BJ (cell line): ENCODE data around the gene ZPBP2. TPM values are rescaled to one million over a fixed set of nuclear protein-coding genes. Genes with fewer than 3 reads are reported as not detected.

Experiments used
- CTCF ChIA-PET: fragments of 350-600 bp; formaldehyde crosslinking; extraction: SDS; loops from one replicate; lab custom pipeline; 2021; ENCODE audit warnings: antibody characterized with exemption, inconsistent platforms; lab: Yijun Ruan, JAX
- POLR2A ChIA-PET: fragments of 300-600 bp; sonication (Branson Sonifier 250); formaldehyde crosslinking; extraction: SDS; loops from one replicate; lab custom pipeline; 2021; ENCODE audit warnings: antibody characterized with exemption; lab: Charles Lee
- DNase-seq: peaks from one replicate; pipeline ENCODE4 v3.0.0-alpha.2; 2011; ENCODE audit warnings: low read depth
- H3K27me3 ChIP-seq: 2 replicates; pipeline ENCODE4 v1.6.0; 2011; ENCODE audit warnings: low read length; ENCODE audit not compliant: control insufficient read depth, insufficient read depth
- H3K36me3 ChIP-seq: 2 replicates; pipeline ENCODE4 v1.5.1; 2011; ENCODE audit warnings: low read length; ENCODE audit not compliant: control insufficient read depth, insufficient read depth
- H3K4me3 ChIP-seq: 2 replicates; pipeline ENCODE4 v1.5.1; 2011; ENCODE audit warnings: low read depth, mild to moderate bottlenecking, control low read depth, low read length
- polyA plus RNA-seq: library from polyadenylated mRNA; depleted of rRNA; stranded (reverse); fragments of >200 nt; gene quantifications from 2 replicates; pipeline ENCODE4 v1.2.3, GENCODE V29; 2011
- TF ChIP-seq, protein P1 (sequence below): IDR thresholded peaks from 2 replicates; pipeline ENCODE4 v1.5.1; 2011; ENCODE audit warnings: low read depth, mild to moderate bottlenecking, control low read depth, inconsistent platforms, low read length, moderate library complexity; ENCODE audit not compliant: insufficient read depth

The ZPBP2 gene
- polyA plus RNA-seq, 1 experiment = not detected

DNA sequence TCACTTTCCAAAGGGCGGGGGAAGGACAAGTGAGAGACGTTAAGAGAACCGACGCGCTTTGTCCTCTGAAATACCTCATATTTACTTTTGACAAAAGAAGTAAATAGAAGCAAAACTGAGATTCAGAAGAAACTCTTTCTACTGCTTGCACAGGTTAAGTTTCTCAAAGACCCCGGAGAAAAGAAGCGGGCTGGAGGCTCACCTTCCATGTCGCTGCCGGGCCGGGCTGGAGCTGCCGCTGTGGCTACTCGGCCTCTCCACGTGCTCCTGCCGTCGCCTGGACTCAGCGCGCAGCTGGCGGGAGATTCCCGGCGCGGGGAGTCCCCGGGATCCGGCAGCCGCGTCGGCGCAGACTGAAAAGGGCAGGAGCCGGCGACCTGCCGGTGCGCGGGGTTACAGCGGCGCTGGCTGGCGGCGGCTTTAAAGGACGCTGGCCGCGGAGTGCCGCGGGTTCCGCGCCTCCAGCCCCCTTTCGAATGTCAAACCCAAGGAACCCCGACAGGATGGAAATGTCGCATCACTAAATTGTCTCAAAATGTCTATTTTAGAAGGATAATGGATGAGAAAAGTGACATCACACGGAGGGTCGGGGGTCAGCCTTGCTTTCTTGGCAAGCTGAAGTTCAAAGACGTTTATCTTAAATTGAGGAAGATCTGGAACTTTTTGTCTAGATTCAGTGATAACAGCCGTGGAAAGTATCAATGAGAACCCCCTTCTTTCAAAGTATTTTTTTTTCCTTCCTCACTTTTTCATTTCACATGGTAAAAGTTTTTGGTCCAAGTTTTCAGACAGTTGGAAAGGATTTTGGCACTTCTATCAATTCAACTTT lies 3.9 kb upstream of the ZPBP2 start, which contains the start of gene IKZF3:
Gene IKZF3 (minus strand): TSS at position 395 of the 829 bp plus-strand sequence. CDS start 186 bp downstream, at position 209.
- ChIA-PET CTCF (interaction anchor here (0.6 kb wide), 1 partner anchor 116 kb away, joined by 3 read pairs; the partner anchor contains the start of gene PSMD3), POLR2A (no interaction called here)
- H3K27me3 ChIP-seq = peaks cover 39% of the 10 kb centered on the region
- no peak for DNase-seq
- H3K36me3 ChIP-seq = no peaks in the 10 kb centered on the region
- TF ChIP-seq, protein P1, sequence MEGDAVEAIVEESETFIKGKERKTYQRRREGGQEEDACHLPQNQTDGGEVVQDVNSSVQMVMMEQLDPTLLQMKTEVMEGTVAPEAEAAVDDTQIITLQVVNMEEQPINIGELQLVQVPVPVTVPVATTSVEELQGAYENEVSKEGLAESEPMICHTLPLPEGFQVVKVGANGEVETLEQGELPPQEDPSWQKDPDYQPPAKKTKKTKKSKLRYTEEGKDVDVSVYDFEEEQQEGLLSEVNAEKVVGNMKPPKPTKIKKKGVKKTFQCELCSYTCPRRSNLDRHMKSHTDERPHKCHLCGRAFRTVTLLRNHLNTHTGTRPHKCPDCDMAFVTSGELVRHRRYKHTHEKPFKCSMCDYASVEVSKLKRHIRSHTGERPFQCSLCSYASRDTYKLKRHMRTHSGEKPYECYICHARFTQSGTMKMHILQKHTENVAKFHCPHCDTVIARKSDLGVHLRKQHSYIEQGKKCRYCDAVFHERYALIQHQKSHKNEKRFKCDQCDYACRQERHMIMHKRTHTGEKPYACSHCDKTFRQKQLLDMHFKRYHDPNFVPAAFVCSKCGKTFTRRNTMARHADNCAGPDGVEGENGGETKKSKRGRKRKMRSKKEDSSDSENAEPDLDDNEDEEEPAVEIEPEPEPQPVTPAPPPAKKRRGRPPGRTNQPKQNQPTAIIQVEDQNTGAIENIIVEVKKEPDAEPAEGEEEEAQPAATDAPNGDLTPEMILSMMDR = no peak
- no peak within 1 kb of the TSS for H3K4me3 ChIP-seq

DNA sequence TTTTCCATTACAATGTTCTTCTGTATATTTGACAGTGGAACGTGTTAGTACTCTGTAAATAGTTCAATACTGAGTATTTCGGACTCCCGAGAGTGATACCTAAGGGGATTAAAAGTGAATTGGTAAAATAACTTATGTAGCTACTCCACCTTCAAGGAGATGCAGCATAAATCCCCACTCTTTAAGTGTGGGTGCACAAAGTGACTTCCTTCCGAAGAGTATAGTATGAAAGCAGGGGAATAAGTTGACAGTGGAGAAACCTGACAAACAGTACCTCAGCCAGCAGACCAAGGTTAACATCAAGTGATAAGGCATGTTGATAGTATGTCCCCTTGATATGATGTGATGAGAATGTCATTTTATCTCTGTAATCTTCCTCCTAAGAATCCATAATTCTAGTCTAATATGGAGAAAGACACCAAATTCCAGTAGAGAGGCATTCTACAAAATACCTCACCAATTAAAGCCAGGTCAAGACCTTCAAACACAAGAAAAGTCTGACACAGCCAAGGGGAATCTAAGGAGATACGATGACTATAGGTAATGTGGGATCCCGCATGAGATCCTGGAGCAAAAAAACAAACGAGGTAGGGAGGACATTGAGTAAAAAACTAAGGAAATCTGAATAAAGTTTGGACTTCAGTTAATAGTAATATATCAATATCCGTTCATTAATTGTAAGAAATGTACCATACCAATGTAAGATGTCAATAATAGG lies 1.8 kb upstream of the ZPBP2 start:
- Histone ChIP-seq H3K27me3 (peaks cover 33% of the 10 kb centered on the region), H3K36me3 (no peaks in the 10 kb centered on the region), H3K4me3 (no peak overlapping the region)
- TF ChIP-seq, protein P1 = no peak
- no peak for DNase-seq
- CTCF ChIA-PET = interaction anchor here (0.6 to 1.2 kb wide), 2 partner anchors 17 to 114 kb away, joined by 3 read pairs; no protein-coding TSS in a partner anchor
- POLR2A ChIA-PET = no interaction called here

DNA sequence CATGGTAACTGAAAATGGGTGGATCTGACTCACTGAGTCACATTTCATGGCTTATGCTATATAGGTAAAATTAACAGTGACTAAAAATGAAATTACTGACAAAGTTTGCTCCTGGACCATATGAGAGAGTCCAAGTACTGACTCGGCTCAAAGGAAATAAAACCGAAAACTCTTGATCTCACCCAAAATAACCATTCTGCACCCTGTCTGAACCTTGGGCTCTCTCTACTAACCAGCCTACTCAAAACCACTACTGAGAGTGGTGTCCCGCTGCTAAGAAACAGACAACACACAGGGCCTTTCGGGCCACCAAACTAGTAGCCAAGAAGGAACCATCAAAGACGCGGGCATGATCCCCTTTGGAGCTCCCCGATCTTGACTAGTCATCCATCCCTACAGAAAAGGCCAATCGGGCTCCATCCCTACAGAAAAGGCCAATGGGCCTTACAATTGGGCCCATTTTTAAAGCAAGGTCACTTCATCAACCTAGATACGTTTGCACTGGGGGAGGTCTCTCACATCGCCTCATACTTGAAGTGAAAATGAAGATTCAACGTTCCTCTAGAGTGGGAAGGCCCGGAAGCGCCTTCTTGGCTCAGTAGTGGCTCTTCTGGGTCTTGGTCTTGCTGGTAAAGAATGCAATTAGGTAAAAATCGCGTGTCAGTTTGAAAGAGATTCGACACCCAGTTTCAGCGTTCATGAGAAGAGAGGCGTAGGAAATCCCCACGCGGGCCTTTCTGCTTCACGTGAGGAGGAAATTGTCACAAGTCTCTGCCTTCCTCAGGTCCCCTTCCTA lies 720 bp upstream of the ZPBP2 start:
- TF ChIP-seq, protein P1 = no peak
- CTCF ChIA-PET = no interaction called here
- POLR2A ChIA-PET = no interaction called here
- DNase-seq = no peak
- peaks cover 30% of the 10 kb centered on the region for H3K27me3 ChIP-seq
- no peaks in the 10 kb centered on the region for H3K36me3 ChIP-seq
- no peak overlapping the region for H3K4me3 ChIP-seq

DNA sequence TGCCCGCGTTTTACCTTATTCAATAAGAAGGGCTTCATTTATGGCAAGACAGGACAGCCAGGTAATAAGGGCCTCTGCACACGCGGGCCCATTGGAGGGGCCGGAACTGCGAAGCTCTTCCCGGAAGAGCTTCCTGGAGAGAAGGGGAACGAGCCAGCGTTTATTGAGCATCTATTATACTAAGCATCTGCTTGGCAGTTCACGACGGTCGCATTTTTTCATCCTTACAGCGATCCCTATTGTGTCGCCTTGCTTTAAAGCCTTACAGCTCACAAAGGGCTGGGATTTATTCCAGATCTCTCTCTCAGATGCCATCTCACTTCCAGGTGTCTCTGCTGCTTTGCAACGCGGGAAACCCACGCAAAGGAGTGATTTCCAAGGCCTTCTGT lies 546 bp downstream of the ZPBP2 start:
- no peak for DNase-seq
- Histone ChIP-seq H3K4me3 (no peak overlapping the region), H3K27me3 (peaks cover 27% of the 10 kb centered on the region), H3K36me3 (no peaks in the 10 kb centered on the region)
- ChIA-PET CTCF (no interaction called here), POLR2A (interaction anchor here (0.6 to 0.7 kb wide), 2 partner anchors 105 to 975 kb away, joined by 3 read pairs; no protein-coding TSS in a partner anchor)
- TF ChIP-seq, protein P1 = no peak
